HEK293 (cell line): ENCODE data around the gene TTC7B.

ENCODE experiments used
- CTCF ChIP-seq: fragments of 450-650 bp; formaldehyde crosslinking; IDR thresholded peaks from 2 replicates; pipeline ENCODE4 v1.5.1; 2016; ENCODE audit warnings: missing biosample characterization, missing genetic modification characterization
- ZNF335 ChIP-seq: fragments of 450-650 bp; formaldehyde crosslinking; conservative IDR thresholded peaks from 2 replicates; pipeline ENCODE4 v1.5.1; 2016; ENCODE audit warnings: missing biosample characterization, missing genetic modification characterization
- ZNF354C ChIP-seq: fragments of 450-650 bp; formaldehyde crosslinking; IDR thresholded peaks from 2 replicates; pipeline ENCODE4 v1.5.1; 2016; ENCODE audit warnings: missing biosample characterization, missing genetic modification characterization, low read depth, borderline replicate concordance
- ZSCAN23 ChIP-seq: fragments of 450-650 bp; formaldehyde crosslinking; IDR thresholded peaks from 2 replicates; pipeline ENCODE4 v1.5.1; 2016; ENCODE audit warnings: missing biosample characterization, missing genetic modification characterization

GRCh38 chr14:90796329-90796728, 19.9 kb downstream of the TTC7B start:
- no peak for TF ChIP-seq CTCF
- no peak for TF ChIP-seq ZNF354C (tag by site-specific recombination)
- TF ChIP-seq ZNF335 (tag by site-specific recombination), result no peak
- no peak for TF ChIP-seq ZSCAN23 (tag by site-specific recombination)
